ENCODE results near the gene CASP8AP2. TPM values are rescaled to one million over a fixed set of nuclear protein-coding genes. Genes with fewer than 3 reads are reported as not detected.
"Not testable (repeated sequence)": the region's sequence is repeated elsewhere in the genome, so short reads cannot be mapped to it uniquely, and the experiment has no call there.

CASP8AP2 gene
- total RNA-seq, 1 donor from 2014 or later, result 17.4 TPM

DNA sequence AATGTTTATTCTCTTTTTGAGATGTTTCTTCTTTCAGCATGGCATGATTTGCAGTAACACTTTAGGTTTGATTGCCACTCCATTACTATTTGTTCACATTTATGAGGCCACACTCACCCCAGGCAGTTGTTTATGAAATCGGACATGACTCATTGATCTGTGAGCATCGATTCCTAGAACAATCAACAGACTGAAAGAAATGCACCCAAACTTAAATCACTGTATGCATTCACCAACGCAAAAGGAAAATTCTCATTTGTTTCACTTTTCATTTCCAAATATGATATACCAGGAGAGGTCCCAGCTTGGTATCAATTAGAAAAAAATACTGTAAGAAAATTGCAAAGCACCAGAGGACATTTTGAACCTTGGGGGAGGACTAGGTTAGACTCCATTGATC lies 59.2 kb downstream of the CASP8AP2 start:
- DNase-seq, result no peak

- not testable (repeated sequence) for DNase-seq
Observed at GRCh38 chr6:89890845-89891528, 61.3 kb downstream of the CASP8AP2 start.

- not testable (repeated sequence) for DNase-seq
Observed at GRCh38 chr6:89892577-89892976, 62.9 kb downstream of the CASP8AP2 start.

DNA sequence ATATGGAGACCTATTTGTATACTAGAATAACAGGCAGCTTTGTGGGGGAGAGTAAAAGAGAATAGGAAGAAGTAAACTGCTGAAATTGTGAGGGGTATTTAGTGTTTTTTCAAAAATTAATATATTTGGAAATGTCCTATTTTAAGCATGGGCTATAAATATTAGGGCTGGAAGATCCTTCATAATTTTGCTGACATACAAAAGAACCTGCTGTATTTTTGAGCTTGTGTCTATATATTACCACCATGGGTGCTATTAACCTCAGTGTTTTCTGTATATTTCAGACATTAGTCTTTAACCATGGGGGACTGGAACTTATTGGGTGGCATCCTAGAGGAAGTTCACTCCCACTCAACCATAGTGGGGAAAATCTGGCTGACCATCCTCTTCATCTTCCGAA lies 64.5 kb downstream of the CASP8AP2 start, which contains the start of gene GJA10:
Gene GJA10, plus strand, starts transcription at position 301 of the 400 bp plus-strand sequence. Its CDS starts 0 bp downstream, at position 301.
- no peak for DNase-seq

DNA sequence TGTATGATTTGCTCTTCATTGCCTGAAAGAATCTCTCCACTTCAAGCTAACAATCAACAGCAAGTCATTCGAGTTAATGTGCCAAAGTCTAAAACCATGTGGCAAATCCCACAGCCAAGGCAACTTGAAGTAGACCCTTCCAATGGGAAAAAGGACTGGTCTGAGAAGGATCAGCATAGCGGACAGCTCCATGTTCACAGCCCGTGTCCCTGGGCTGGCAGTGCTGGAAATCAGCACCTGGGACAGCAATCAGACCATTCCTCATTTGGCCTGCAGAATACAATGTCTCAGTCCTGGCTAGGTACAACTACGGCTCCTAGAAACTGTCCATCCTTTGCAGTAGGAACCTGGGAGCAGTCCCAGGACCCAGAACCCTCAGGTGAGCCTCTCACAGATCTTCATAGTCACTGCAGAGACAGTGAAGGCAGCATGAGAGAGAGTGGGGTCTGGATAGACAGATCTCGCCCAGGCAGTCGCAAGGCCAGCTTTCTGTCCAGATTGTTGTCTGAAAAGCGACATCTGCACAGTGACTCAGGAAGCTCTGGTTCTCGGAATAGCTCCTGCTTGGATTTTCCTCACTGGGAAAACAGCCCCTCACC lies 65.7 kb downstream of the CASP8AP2 start:
- DNase-seq, result peak; percentile 76

DNA sequence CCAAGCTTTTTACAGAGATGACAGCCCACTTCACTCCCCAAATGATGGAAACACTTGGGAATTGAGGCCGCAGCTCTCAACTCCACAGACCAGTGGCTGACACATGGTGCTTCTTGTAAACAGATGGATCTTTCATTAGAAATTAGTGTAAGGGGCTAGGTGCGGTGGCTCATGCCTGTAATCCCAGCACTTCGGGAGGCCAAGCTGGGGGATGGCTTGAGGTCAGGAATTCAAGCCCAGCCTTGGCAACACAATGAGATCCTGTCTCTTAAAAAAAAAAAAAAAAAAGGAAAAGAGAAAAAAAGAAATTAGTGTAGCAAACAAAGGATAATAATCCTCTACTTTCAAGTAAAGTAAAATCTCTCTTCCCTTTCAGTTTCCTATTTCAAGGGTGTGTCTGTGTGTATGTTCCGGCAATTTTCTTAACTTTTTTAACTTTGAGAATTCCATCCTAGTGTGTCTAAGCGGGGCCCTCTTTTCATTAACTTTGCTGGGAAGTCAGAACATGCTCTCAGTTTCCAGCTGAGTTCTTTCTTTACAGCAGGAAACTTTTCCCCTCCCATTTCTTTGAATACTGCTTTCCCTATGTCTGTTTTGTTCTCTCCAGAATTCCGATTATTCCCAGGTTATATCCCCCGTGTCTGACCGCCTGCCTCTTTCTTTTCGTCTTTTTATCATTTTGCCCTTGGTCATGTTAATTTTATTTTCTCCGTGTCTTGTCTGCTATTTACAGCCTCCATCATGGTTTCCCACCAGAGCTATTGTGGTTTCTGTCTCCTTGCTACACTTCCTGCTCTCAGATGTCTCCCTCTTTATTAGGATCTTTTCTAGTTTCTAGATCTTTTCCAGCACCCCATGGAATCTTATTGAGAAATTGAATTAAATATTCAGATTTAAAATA lies 80.6 kb downstream of the CASP8AP2 start:
- DNase-seq, result not testable (repeated sequence)

DNA sequence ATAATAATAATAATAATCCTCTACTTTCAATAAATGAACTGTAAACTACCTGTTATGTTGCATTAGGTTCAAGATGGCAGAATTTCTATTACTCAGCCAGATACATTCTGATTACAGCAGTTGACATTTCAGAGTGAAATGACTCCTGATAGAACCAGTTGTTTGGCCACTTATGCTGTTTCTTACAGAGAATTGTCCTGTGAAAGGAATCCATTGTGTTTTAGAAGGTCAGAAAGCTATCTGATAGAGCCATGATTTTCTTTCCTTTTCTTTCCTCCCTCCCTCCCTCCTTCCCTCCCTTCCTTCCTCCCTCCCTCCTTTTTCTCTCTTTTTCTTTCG lies 81.2 kb downstream of the CASP8AP2 start:
- no peak for DNase-seq

GRCh38 chr6:89916136-89916920 lies 86.6 kb downstream of the CASP8AP2 start:
- DNase-seq, result no peak

- no peak for DNase-seq
Observed at GRCh38 chr6:89917216-89917615, 87.5 kb downstream of the CASP8AP2 start.

- no peak for DNase-seq
Observed at GRCh38 chr6:89917801-89918366, 88.2 kb downstream of the CASP8AP2 start.

Other genes starting within 250 kb of the CASP8AP2 start
- gene LYRM2, start 191.1 kb upstream of the CASP8AP2 start, total RNA-seq, result 16.0 and 20.6 TPM in 2 replicates
- gene MDN1, start 10.1 kb upstream of the CASP8AP2 start, total RNA-seq, result 28.2 and 35.8 TPM in 2 replicates
- gene GJA10, start 64.6 kb downstream of the CASP8AP2 start, total RNA-seq, result not detected in 2 replicates

Measured in dermis blood vessel endothelial cell (primary cell).